Activated CD4-positive, CD25-positive, alpha-beta regulatory T cell treated with anti-CD3 and anti-CD28 coated beads, Interleukin-2, amount 50 U/mL, for 16 hours (primary cell): ENCODE measurements around the gene TNFRSF6B.
"Not testable (repeated sequence)": the region's sequence is repeated elsewhere in the genome, so short reads cannot be mapped to it uniquely, and the experiment has no call there.

Experiments used
- DNase-seq: peaks from one replicate; pipeline ENCODE4 v3.0.0-alpha.2; 2020; ENCODE audit warnings: low read depth, low spot score

The TNFRSF6B gene

GRCh38 chr20:63662813-63663189 lies 33.7 kb upstream of the TNFRSF6B start:
- no peak for DNase-seq

- no peak for DNase-seq
Measured at GRCh38 chr20:63663332-63664066, 33.0 kb upstream of the TNFRSF6B start.

- DNase-seq = no peak
Measured at GRCh38 chr20:63664143-63664851, 32.2 kb upstream of the TNFRSF6B start.

DNA sequence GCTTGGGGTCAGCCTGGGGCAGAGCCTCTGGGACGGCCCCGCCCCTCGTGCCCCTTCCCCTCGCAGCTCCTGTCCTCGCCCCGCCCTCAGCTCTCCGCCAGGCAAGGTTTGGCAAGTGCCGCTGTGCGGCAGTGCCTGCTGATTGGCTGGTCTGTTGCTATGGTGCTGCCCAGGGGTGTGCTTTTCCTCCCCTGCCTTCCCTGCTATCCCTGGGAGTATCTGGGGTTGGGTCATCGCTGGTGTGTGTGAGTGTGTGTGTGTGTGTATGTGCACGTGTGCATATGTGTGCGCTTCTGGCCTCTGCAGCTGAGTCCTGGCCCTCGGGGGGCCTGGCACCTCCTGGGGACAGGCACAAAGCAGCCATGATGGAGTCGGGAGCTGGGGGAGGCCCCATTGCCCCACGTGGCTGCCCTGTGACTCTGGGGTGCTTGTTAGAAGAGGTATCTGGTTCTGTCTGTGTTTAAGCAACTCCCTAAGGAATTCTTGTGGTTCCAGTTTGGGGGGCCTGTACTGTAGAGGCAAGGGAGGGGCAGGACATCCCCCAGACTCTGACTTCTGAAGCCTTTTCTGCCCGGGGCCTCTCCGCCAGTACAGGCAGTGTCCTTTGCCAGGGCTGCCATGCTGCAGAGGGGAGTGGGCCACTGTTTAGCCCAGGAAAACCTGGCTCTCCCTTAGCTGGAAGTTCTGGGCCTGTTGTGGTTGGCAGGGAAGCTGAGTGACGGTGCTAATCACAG lies 31.4 kb upstream of the TNFRSF6B start:
- no peak for DNase-seq

- DNase-seq = no peak
Measured at GRCh38 chr20:63665708-63666107, 30.7 kb upstream of the TNFRSF6B start.

GRCh38 chr20:63667858-63668257 lies 28.6 kb upstream of the TNFRSF6B start:
- DNase-seq = no peak

DNA sequence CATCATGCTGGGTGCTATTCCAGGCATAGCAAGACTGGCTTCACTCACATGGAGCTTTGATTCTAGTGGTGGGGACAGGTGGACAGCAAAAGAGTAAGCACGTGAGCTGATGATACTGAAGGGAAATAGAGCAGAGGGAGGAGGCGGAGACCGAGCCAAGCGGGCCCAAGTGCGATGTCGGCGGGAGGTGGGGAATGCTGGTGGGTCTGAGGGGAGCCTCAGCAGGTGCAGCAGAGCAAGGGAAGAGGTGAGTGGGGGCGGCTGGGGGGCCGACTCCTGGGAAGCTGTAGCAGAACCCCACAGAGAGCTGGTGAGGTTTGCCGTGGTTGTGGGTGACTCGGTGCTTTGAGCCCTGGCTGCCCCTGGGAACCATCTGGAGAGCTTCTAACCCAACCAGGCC lies 28.1 kb upstream of the TNFRSF6B start:
- no peak for DNase-seq

DNA sequence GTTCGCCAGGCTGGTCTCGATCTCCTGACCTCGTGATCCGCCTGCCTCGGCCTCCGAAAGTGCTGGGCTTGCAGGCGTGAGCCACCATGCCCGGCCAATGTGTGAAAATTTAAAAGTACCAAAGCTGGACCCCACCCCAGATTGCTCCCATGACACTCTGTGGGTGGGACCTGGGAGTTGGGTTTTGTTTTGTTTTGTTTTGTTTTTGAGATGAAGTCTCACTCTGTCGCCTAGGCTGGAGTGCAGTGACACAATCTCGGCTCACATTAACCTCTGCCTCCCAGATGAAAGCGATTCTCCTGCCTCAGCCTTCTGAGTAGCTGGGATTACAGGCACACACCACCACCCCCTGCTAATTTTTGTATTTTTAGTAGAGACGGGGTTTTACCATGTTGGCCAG lies 24.8 kb upstream of the TNFRSF6B start:
- DNase-seq = not testable (repeated sequence)

DNA sequence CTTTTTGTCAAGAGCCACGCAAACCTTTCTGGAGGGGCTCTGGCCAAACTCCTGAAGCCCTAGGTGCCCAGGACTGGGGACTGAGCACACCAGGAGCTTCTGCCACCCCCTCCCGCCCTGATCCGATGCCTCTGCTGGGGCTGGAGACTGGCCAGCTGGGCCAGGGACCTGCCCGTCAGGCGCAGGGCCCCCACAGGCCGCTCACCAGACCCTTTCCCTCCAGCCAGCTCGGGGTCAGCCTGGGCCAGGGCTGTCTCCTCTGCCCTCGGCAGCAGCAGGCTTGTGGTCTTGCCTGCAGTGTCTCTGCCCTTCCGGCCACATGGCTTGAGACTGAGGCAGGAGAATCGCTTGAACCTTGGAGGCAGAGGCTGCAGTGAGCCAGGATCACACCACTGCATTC lies 23.8 kb upstream of the TNFRSF6B start:
- no peak for DNase-seq

DNA sequence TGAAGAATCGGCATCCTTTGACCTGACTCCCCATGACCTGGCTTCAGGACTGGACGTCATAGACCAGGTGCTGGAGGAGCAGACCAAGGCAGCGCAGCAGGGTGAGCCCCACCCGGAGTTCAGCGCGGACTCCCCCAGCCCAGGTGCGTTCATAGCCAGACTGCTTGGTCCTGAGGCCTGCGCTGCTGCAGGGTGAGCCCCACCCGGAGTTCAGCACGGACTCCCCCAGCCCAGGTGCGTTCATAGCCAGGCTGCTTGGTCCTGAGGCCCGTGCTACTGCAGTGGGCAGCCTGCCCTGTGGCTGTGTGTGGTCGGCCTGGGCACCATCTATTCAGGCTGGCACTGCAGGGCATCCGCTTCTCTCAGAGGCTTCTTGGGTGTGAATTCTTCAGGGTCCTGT lies 22.5 kb upstream of the TNFRSF6B start:
- DNase-seq = no peak

- no peak for DNase-seq
Measured at GRCh38 chr20:63675681-63676368, 20.6 kb upstream of the TNFRSF6B start.

- DNase-seq = no peak
Measured at GRCh38 chr20:63678071-63678470, 18.4 kb upstream of the TNFRSF6B start.

DNA sequence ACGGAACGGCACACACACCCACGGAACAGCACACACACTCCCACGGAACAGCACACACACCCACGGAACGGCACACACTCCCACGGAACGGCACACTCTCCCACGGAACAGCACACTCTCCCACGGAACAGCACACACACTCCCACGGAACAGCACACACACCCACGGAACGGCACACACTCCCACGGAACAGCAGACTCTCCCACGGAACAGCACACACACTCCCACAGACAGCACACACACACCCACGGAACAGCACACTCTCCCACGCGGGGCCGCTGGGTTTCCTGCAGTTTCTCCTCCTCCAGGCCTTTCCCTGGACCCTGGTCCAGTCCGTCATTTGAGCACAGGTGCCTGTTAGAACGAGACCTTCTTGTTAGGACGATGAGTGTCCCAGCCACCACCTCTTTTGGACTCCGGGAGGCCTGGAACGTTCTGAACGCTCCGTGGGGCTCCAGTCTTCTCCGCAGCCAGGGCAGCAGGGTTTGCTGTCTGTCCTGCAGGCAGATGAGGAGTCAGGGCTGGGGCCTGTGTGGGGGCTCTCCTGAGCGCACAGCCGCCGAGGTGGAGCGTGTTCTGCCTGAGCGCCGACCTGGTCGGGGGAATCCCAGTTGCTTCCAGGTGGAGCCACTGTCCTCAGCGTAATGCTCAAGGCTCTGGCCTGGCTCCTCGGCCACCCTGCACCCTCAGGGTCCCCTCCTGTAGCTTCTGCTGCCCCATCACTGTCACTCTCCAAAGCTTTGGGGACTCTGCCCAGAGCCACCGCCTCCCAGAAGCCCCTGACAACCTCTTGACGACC lies 17.6 kb upstream of the TNFRSF6B start:
- no peak for DNase-seq

GRCh38 chr20:63679799-63680305 lies 16.6 kb upstream of the TNFRSF6B start:
- DNase-seq = no peak

DNA sequence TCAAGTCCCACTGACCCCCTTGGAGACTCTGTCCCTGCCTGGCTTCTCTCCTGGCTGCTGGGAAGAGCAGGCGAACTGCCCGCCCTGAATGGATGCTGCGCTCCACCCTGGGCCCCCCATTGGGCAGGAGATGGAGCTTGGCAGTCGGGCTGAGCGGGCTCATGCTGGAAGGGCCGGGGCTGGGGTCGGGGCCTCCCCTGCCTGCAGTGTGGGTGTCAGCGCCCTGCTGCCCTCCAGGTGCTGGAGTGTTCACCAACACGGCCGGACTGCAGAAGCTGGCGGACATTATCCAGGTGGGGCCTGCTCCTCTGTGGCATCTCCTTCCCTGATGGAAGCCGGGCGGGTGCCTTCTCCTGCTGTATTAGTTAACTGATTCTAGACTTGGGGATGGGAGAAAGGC lies 16.0 kb upstream of the TNFRSF6B start:
- DNase-seq = no peak

GRCh38 chr20:63680857-63681608 lies 15.4 kb upstream of the TNFRSF6B start:
- DNase-seq = no peak

DNA sequence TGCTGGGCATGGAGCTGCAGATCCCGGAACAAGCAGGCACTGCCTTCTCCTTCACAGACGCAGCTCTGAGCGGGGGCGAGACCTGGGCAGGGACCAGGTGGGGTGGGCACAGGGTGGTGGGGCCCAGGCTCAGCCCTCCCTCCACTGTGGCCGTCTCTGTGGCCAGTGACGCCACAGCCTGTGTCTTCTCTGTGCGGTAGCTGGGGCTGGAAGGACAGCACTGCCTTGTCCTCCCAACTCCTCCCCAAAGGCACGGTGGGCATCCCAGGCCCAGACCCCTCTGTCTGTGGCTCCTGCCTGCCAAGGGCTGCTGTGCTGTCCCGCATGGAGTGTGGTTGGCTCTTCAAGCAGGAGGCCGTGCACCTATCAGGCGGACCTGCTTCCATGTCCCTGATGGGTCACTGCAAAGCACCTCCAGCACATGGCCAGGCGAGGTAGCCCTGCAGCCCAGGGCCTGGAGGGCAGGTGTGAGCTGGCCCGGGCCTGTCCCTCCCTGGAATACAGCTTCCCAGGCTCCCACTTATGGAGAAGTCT lies 14.8 kb upstream of the TNFRSF6B start:
- no peak for DNase-seq

- DNase-seq = no peak
Measured at GRCh38 chr20:63682384-63683139, 13.9 kb upstream of the TNFRSF6B start.
